Brain microvascular endothelial cell (primary cell): ENCODE measurements around the gene DOCK3.

ENCODE experiments used
- DNase-seq: peaks from one replicate; pipeline ENCODE4 v3.0.0-alpha.2; 2020
- H3K27ac ChIP-seq: fragments of 250-450 bp; sonication (Bioruptor Pico); 2 replicates; pipeline ENCODE4 v1.5.1; 2020; ENCODE audit warnings: mild to moderate bottlenecking, moderate library complexity
- H3K27me3 ChIP-seq: fragments of 250-450 bp; sonication (Bioruptor Pico); replicated peaks from 2 replicates; pipeline ENCODE4 v1.5.1; 2020; ENCODE audit warnings: mild to moderate bottlenecking
- H3K36me3 ChIP-seq: fragments of 250-450 bp; sonication (Bioruptor Pico); replicated peaks from 2 replicates; pipeline ENCODE4 v1.5.1; 2020; ENCODE audit warnings: mild to moderate bottlenecking
- H3K4me3 ChIP-seq: 2 replicates; pipeline ENCODE4 v1.5.1; 2011; ENCODE audit warnings: low read depth, mild to moderate bottlenecking, control low read depth, low read length, moderate library complexity
- CTCF ChIP-seq: IDR thresholded peaks from 2 replicates; pipeline ENCODE4 v1.5.1; 2011; ENCODE audit warnings: low read depth, mild to moderate bottlenecking, moderate library complexity, low read length, control low read depth, inconsistent platforms; ENCODE audit errors: missing control alignments
- in situ Hi-C: cut with HindIII; loops from 2 replicates; pipeline ENCODE4 v1.10.0; 2017; ENCODE audit warnings: low sequenced_read_pairs, low pct_ligation_motif_present

DOCK3 gene

GRCh38 chr3:50806031-50806430, 131.3 kb downstream of the DOCK3 start:
- in situ Hi-C loops: no loop called here
- DNase-seq: no peak
- H3K27me3 ChIP-seq: no peaks in the 10 kb centered on the region
- no peak overlapping the region for H3K27ac ChIP-seq
- no peak overlapping the region for H3K4me3 ChIP-seq
- TF ChIP-seq CTCF: no peak
- H3K36me3 ChIP-seq: no peaks in the 10 kb centered on the region

- H3K36me3 ChIP-seq: no peaks in the 10 kb centered on the region
- in situ Hi-C loops: no loop called here
- H3K4me3 ChIP-seq: no peak overlapping the region
- no peak overlapping the region for H3K27ac ChIP-seq
- no peaks in the 10 kb centered on the region for H3K27me3 ChIP-seq
- TF ChIP-seq CTCF: no peak
- DNase-seq: peak; percentile 1
Measured at GRCh38 chr3:50806806-50807205, 132.1 kb downstream of the DOCK3 start.

GRCh38 chr3:50807266-50807665, 132.5 kb downstream of the DOCK3 start:
- in situ Hi-C loops: no loop called here
- no peak for DNase-seq
- H3K27ac ChIP-seq: no peak overlapping the region
- no peaks in the 10 kb centered on the region for H3K36me3 ChIP-seq
- no peak for TF ChIP-seq CTCF
- H3K4me3 ChIP-seq: no peak overlapping the region
- no peaks in the 10 kb centered on the region for H3K27me3 ChIP-seq

GRCh38 chr3:50811893-50812292, 137.2 kb downstream of the DOCK3 start:
- Histone ChIP-seq H3K27me3 (no peaks in the 10 kb centered on the region), H3K36me3 (no peaks in the 10 kb centered on the region), H3K4me3 (no peak overlapping the region), H3K27ac (no peak overlapping the region)
- TF ChIP-seq CTCF: no peak
- in situ Hi-C loops: no loop called here
- DNase-seq: no peak

- DNase-seq: no peak
- Histone ChIP-seq H3K36me3 (no peaks in the 10 kb centered on the region), H3K27me3 (no peaks in the 10 kb centered on the region), H3K27ac (no peak overlapping the region), H3K4me3 (no peak overlapping the region)
- in situ Hi-C loops: no loop called here
- no peak for TF ChIP-seq CTCF
Measured at GRCh38 chr3:50815844-50816243, 141.1 kb downstream of the DOCK3 start.

GRCh38 chr3:50816894-50817293, 142.2 kb downstream of the DOCK3 start:
- in situ Hi-C loops: no loop called here
- no peaks in the 10 kb centered on the region for H3K27me3 ChIP-seq
- no peak for TF ChIP-seq CTCF
- no peak for DNase-seq
- H3K36me3 ChIP-seq: no peaks in the 10 kb centered on the region
- no peak overlapping the region for H3K4me3 ChIP-seq
- no peak overlapping the region for H3K27ac ChIP-seq
